H9 (cell line): ENCODE results near the gene ITPA. TPM values are rescaled to one million over a fixed set of nuclear protein-coding genes. Genes with fewer than 3 reads are reported as not detected.

Experiments
- DNase-seq: peaks from one replicate; pipeline ENCODE4 v3.0.0-alpha.2; 2017
- H2AFZ ChIP-seq: one replicate; pipeline ENCODE4 v1.6.1; 2013; ENCODE audit warnings: mild to moderate bottlenecking, low read length, control low read depth, moderate library complexity
- H2AK5ac ChIP-seq: 2 replicates; pipeline ENCODE4 v1.6.1; 2013; ENCODE audit warnings: low read length, control low read depth, mixed read lengths; ENCODE audit not compliant: insufficient read length
- H2BK120ac ChIP-seq: one replicate; pipeline ENCODE4 v1.6.1; 2013; ENCODE audit warnings: low read depth, mild to moderate bottlenecking, low read length, control low read depth, inconsistent platforms; ENCODE audit not compliant: poor library complexity, severe bottlenecking
- H2BK12ac ChIP-seq: 2 replicates; pipeline ENCODE4 v1.6.1; 2013; ENCODE audit warnings: low read length, control low read depth, mixed read lengths, low read depth; ENCODE audit not compliant: insufficient read length
- H2BK15ac ChIP-seq: 2 replicates; pipeline ENCODE4 v1.6.1; 2013; ENCODE audit warnings: low read depth, low read length, control low read depth
- H2BK20ac ChIP-seq: one replicate; pipeline ENCODE4 v1.6.1; 2013; ENCODE audit warnings: low read depth, mild to moderate bottlenecking, low read length, control low read depth, inconsistent platforms; ENCODE audit not compliant: poor library complexity, severe bottlenecking
- H2BK5ac ChIP-seq: 2 replicates; pipeline ENCODE4 v1.6.1; 2013; ENCODE audit warnings: low read length, control low read depth, mixed read lengths; ENCODE audit not compliant: insufficient read length
- H3K14ac ChIP-seq: 2 replicates; pipeline ENCODE4 v1.6.1; 2013; ENCODE audit warnings: low read length, control low read depth; ENCODE audit not compliant: insufficient read depth
- H3K18ac ChIP-seq: 2 replicates; pipeline ENCODE4 v1.6.1; 2013; ENCODE audit warnings: low read depth, mild to moderate bottlenecking, mixed read lengths, low read length, control low read depth; ENCODE audit not compliant: insufficient read length
- H3K23ac ChIP-seq: 2 replicates; pipeline ENCODE4 v1.6.1; 2013; ENCODE audit warnings: low read length, control low read depth, mixed read lengths, low read depth; ENCODE audit not compliant: insufficient read length
- H3K23me2 ChIP-seq: 2 replicates; pipeline ENCODE4 v1.6.1; 2013; ENCODE audit warnings: low read depth, mild to moderate bottlenecking, mixed read lengths, low read length, control low read depth; ENCODE audit not compliant: insufficient read length, poor library complexity, severe bottlenecking
- H3K27ac ChIP-seq: 2 replicates; pipeline ENCODE4 v1.5.1; 2013; ENCODE audit warnings: low read length, control low read depth, mixed read lengths, low read depth; ENCODE audit not compliant: insufficient read length
- H3K27me3 ChIP-seq: 2 replicates; pipeline ENCODE4 v1.6.1; 2013; ENCODE audit warnings: low read length, control low read depth, inconsistent platforms; ENCODE audit not compliant: insufficient read depth
- H3K4ac ChIP-seq: 2 replicates; pipeline ENCODE4 v1.6.1; 2013; ENCODE audit warnings: low read depth, mild to moderate bottlenecking, control low read depth, inconsistent platforms, low read length, moderate library complexity
- H3K4me1 ChIP-seq: 2 replicates; pipeline ENCODE4 v1.6.1; 2013; ENCODE audit warnings: low read length, control low read depth, inconsistent platforms; ENCODE audit not compliant: insufficient read depth
- H3K4me2 ChIP-seq: 2 replicates; pipeline ENCODE4 v1.6.1; 2013; ENCODE audit warnings: low read length, control low read depth, mixed read lengths; ENCODE audit not compliant: insufficient read length, insufficient read depth
- H3K56ac ChIP-seq: 2 replicates; pipeline ENCODE4 v1.6.1; 2013; ENCODE audit warnings: low read depth, mild to moderate bottlenecking, mixed read lengths, low read length, control low read depth; ENCODE audit not compliant: insufficient read length
- H3K79me1 ChIP-seq: 2 replicates; pipeline ENCODE4 v1.6.1; 2013; ENCODE audit warnings: low read depth, mild to moderate bottlenecking, moderate library complexity, low read length, control low read depth, inconsistent platforms; ENCODE audit not compliant: insufficient read depth, poor library complexity, severe bottlenecking
- H3K79me2 ChIP-seq: 2 replicates; pipeline ENCODE4 v1.6.1; 2013; ENCODE audit warnings: low read length, control low read depth, inconsistent platforms; ENCODE audit not compliant: insufficient read depth
- H3K9ac ChIP-seq: 2 replicates; pipeline ENCODE4 v1.6.1; 2013; ENCODE audit warnings: low read length, control low read depth, mixed read lengths; ENCODE audit not compliant: insufficient read length; ENCODE audit errors: extremely low read depth
- H3K9me3 ChIP-seq: one replicate; pipeline ENCODE4 v1.6.1; 2013; ENCODE audit warnings: low read depth, low read length, inconsistent platforms; ENCODE audit not compliant: control insufficient read depth
- H3T11ph ChIP-seq: one replicate; pipeline ENCODE4 v1.6.1; 2013; ENCODE audit warnings: mild to moderate bottlenecking, low read length, control low read depth, inconsistent platforms
- H4K20me1 ChIP-seq: one replicate; pipeline ENCODE4 v1.6.1; 2013; ENCODE audit not compliant: control insufficient read depth, insufficient read length, insufficient read depth
- H4K5ac ChIP-seq: 2 replicates; pipeline ENCODE4 v1.6.1; 2013; ENCODE audit warnings: low read depth, mild to moderate bottlenecking, mixed read lengths, low read length, control low read depth; ENCODE audit not compliant: insufficient read length
- H4K8ac ChIP-seq: replicated peaks from 2 replicates; pipeline ENCODE4 v1.6.1; 2013; ENCODE audit warnings: low read length, control low read depth, mixed read lengths, low read depth; ENCODE audit not compliant: insufficient read length
- H4K91ac ChIP-seq: 2 replicates; pipeline ENCODE4 v1.6.1; 2013; ENCODE audit warnings: low read depth, mild to moderate bottlenecking, moderate library complexity, mixed read lengths, low read length, control low read depth; ENCODE audit not compliant: insufficient read length
- H3K27ac Mint-ChIP-seq, 3 experiments: 2 replicates in 2 of 3; 3 replicates in 1 of 3; pipeline ENCODE4 v1.8.0; 2020 to 2021; ENCODE audit warnings: mixed read lengths in 3 of 3, mild to moderate bottlenecking in 1 of 3, moderate library complexity in 1 of 3
- H3K27me3 Mint-ChIP-seq: 2 replicates; pipeline ENCODE4 v1.8.0; 2021; ENCODE audit warnings: low read depth, mild to moderate bottlenecking, moderate library complexity, mixed read lengths
- H3K36me3 Mint-ChIP-seq, 3 experiments: 2 replicates in 2 of 3; 3 replicates in 1 of 3; pipeline ENCODE4 v1.8.0; 2020 to 2021; ENCODE audit warnings: low read depth in 3 of 3, mixed read lengths in 3 of 3; ENCODE audit not compliant: insufficient read depth in 1 of 3
- H3K4me1 Mint-ChIP-seq, 2 experiments: 2 replicates each; pipeline ENCODE4 v1.8.0; 2020; ENCODE audit warnings: mixed read lengths in 2 of 2
- H3K4me3 Mint-ChIP-seq, 2 experiments: 2 replicates in 1 of 2; 3 replicates in 1 of 2; pipeline ENCODE4 v1.8.0; 2020 to 2021; ENCODE audit warnings: mild to moderate bottlenecking in 2 of 2, mixed read lengths in 2 of 2, moderate library complexity in 1 of 2
- H3K9me3 Mint-ChIP-seq, 2 experiments: 2 replicates in 1 of 2; 3 replicates in 1 of 2; pipeline ENCODE4 v1.8.0; 2020; ENCODE audit warnings: mild to moderate bottlenecking in 2 of 2, mixed read lengths in 2 of 2, moderate library complexity in 1 of 2
- WGBS: extraction: QIAGEN DNeasy Blood & Tissue Kit; methylation state at CpG from one replicate; pipeline ENCODE4 v1.1.7; 2013; ENCODE audit warnings: missing lambda C conversion rate, low lambda C conversion rate, mixed read lengths; ENCODE audit not compliant: insufficient read length; ENCODE audit errors: extremely low coverage; 5-methylcytosine and 5-hydroxymethylcytosine counted together
- total RNA-seq: library from RNA; stranded (reverse); gene quantifications from 2 replicates; pipeline ENCODE4 v1.2.1, GENCODE V29; 2021
- TF ChIP-seq, protein P1 (sequence below): fragments of 200-600 bp; sonication (generic); conservative IDR thresholded peaks from 3 replicates; pipeline ENCODE4 v1.8.0; 2021; ENCODE audit warnings: antibody characterized with exemption, mild to moderate bottlenecking

Gene ITPA
- total RNA-seq, 1 experiment from 2014 or later, result 74.5 TPM

DNA sequence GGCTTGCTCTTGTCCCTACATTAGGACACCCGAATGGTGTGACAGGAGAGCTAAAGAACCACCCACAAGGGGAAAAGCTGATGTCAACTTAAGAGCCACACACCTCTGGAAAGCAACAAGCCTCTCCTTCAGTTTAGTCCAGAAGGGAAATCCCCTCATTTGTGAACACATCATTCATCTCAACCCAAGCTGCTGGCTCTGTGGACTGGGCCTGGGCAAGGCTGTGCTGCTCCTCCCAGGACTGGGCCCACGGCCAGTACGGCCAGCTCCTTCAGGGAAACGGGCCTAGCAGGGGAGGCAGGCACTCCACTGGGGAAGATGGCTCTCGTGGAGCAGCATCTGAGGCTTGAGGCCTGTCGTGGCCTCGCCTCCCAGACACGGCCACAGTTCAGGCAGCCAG is 42.5 kb downstream of the ITPA start:
- no peak overlapping the region for H3K56ac ChIP-seq
- H4K8ac ChIP-seq, result no peak overlapping the region
- no peak overlapping the region for H2BK20ac ChIP-seq
- no peaks in the 10 kb centered on the region for H4K20me1 ChIP-seq
- no peak overlapping the region for H4K91ac ChIP-seq
- H3K9me3 ChIP-seq, result no peaks in the 10 kb centered on the region
- TF ChIP-seq, protein P1, sequence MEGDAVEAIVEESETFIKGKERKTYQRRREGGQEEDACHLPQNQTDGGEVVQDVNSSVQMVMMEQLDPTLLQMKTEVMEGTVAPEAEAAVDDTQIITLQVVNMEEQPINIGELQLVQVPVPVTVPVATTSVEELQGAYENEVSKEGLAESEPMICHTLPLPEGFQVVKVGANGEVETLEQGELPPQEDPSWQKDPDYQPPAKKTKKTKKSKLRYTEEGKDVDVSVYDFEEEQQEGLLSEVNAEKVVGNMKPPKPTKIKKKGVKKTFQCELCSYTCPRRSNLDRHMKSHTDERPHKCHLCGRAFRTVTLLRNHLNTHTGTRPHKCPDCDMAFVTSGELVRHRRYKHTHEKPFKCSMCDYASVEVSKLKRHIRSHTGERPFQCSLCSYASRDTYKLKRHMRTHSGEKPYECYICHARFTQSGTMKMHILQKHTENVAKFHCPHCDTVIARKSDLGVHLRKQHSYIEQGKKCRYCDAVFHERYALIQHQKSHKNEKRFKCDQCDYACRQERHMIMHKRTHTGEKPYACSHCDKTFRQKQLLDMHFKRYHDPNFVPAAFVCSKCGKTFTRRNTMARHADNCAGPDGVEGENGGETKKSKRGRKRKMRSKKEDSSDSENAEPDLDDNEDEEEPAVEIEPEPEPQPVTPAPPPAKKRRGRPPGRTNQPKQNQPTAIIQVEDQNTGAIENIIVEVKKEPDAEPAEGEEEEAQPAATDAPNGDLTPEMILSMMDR, result no peak
- H3K79me2 ChIP-seq, result no peaks in the 10 kb centered on the region
- H3K14ac ChIP-seq, result no peak overlapping the region
- no peaks in the 10 kb centered on the region for H3K9me3 Mint-ChIP-seq
- no peak overlapping the region for H3K4me3 Mint-ChIP-seq
- H3K4ac ChIP-seq, result no peak overlapping the region
- no peaks in the 10 kb centered on the region; the same call in 1 of the 2 replicates for H3K27me3 ChIP-seq
- H3K23me2 ChIP-seq, result peaks cover 8% of the 10 kb centered on the region
- H3K27ac ChIP-seq, result no peak overlapping the region
- H3T11ph ChIP-seq, result no peak overlapping the region
- no peaks in the 10 kb centered on the region for H3K79me1 ChIP-seq
- H2AFZ ChIP-seq, result no peak overlapping the region
- no CpG with 5 or more reads among the region's 8 CpGs for WGBS
- no peak overlapping the region for H2AK5ac ChIP-seq
- H2BK12ac ChIP-seq, result no peak overlapping the region
- no peak overlapping the region for H3K4me2 ChIP-seq
- H3K18ac ChIP-seq, result no peak overlapping the region
- peaks cover 13 to 16% of the 10 kb centered on the region in 2 experiments for H3K4me1 Mint-ChIP-seq
- peaks cover 0 to 7% (median 0%) of the 10 kb centered on the region in 3 experiments; a peak in 3 of 7 replicates for H3K36me3 Mint-ChIP-seq
- H2BK5ac ChIP-seq, result no peak overlapping the region
- H3K4me1 ChIP-seq, result no peaks in the 10 kb centered on the region; the same call in 1 of the 2 replicates
- H3K27me3 Mint-ChIP-seq, result peaks cover 28% of the 10 kb centered on the region
- no peak overlapping the region for H3K9ac ChIP-seq
- no peak for DNase-seq
- no peak overlapping the region for H2BK120ac ChIP-seq
- H2BK15ac ChIP-seq, result no peak overlapping the region
- no peak overlapping the region for H3K27ac Mint-ChIP-seq
- no peak overlapping the region for H3K23ac ChIP-seq
- H4K5ac ChIP-seq, result no peak overlapping the region
